GM12865 (cell line): Measurements from ENCODE around the gene LRRK2.
A peak's percentile ranks its signal among the peaks of the same experiment; 100 is the strongest.

Experiments
- DNase-seq: peaks from one replicate; pipeline ENCODE4 v3.0.0; 2010; ENCODE audit warnings: low read depth
- H3K4me3 ChIP-seq: 2 replicates; pipeline ENCODE4 v1.5.1; 2011; ENCODE audit warnings: mild to moderate bottlenecking, low read depth, low read length, control low read depth
- TF ChIP-seq, protein P1 (sequence below): IDR thresholded peaks from 2 replicates; pipeline ENCODE4 v1.5.1; 2011; ENCODE audit warnings: low read length, control low read depth, low read depth, inconsistent platforms; ENCODE audit not compliant: insufficient read depth; ENCODE audit errors: missing control alignments

LRRK2 gene

DNA sequence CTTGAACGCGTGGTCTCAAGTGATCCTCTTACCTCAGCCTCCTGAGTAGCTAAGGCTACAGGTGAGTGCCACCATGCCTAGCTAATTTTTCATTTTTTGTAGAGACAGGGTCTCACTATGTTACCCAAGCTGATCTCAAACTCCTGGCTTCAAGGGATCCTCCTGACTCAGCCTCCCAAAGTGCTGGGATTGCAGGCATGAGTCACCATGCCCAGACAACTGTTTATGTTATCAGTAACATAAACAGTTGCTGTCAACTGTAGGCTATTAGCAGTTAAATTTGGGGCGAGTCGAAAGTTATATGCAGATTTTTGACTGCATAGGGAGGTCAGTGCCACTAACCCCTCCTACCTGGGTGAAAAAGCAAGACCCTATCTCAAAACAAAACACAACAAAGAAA, 26.2 kb upstream of the LRRK2 start:
- no peak for DNase-seq
- no peak overlapping the region for H3K4me3 ChIP-seq
- TF ChIP-seq, protein P1, sequence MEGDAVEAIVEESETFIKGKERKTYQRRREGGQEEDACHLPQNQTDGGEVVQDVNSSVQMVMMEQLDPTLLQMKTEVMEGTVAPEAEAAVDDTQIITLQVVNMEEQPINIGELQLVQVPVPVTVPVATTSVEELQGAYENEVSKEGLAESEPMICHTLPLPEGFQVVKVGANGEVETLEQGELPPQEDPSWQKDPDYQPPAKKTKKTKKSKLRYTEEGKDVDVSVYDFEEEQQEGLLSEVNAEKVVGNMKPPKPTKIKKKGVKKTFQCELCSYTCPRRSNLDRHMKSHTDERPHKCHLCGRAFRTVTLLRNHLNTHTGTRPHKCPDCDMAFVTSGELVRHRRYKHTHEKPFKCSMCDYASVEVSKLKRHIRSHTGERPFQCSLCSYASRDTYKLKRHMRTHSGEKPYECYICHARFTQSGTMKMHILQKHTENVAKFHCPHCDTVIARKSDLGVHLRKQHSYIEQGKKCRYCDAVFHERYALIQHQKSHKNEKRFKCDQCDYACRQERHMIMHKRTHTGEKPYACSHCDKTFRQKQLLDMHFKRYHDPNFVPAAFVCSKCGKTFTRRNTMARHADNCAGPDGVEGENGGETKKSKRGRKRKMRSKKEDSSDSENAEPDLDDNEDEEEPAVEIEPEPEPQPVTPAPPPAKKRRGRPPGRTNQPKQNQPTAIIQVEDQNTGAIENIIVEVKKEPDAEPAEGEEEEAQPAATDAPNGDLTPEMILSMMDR: no peak

DNA sequence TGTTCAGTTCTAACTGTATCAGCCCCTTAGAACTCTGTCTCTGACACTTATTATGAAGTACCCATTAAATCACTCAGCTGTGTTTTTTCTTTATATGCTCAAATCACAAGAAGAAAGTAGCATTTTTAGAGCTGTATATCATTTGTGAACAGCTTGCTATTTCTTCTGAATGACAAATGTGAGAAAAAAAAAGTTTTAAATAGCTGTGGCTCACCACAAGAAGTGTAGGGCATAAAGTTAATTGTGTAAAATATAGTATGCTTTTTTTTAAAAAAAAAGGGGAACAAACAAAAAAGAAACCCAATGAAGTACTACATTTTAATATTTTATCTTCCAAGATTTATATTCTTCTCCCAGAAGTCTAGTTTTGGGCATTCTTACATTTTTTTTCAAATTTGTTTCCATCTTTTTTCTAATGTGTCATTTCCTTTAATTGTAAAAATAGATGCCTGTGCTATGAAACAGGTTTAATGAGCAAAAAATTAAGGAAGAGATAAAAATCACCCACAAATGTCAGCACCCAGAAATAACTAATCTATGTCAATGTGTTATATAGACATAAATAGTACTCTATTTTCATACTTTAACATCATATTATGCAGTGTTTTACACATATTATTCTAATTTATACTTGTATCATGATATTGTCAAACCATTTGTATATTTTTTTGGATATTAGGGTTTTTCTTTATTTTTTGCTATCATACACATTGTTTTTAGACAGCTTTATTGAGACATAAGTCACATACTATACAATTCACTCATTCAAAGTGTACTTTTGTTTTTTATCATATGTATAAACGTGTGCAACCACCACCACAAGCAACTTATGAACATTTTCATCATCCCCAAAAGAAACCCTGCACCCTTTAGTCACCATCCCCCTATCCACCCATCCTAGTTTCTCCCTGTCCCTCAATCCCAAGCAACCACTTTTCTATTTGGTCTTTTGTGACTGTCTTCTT, 22.4 kb upstream of the LRRK2 start:
- TF ChIP-seq, protein P1: no peak
- DNase-seq: no peak
- H3K4me3 ChIP-seq: no peak overlapping the region

DNA sequence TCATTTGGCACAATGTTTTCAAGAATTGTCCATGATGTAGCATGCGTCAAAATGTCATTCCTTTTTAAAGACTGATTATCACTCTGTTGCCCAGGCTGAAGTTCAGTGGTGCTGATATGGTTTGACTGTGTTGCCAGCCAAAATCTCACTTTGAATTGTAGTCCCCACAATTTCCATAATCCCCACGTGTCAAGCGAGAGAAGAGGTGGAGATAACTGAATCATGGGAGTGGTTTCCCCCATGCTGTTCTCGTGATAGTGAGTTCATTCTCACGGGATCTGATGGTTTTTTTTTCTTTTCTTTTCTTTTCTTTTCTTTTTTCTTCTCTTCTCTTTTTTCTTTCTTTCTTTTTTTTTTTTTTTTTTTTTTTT, 21.8 kb upstream of the LRRK2 start:
- no peak overlapping the region for H3K4me3 ChIP-seq
- no peak for DNase-seq
- TF ChIP-seq, protein P1: no peak

DNA sequence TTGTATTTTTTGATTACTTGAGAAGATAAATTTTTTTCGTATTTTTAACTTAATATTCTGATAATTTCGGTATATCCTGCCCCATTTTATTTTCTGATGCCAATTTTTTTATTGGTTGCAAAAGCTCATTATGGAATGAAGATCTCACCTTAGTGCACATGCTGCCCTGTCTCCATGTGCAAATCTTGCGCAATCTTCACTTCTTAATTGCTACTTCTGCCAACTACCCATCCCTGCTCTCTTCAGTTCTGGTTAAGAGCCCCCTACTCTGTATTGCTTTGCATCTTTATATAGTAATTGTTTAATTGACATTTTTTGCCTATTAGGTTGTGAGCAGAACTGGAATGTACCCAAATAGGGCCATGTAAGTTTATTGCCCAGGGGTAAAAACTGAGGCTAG, 20.5 kb upstream of the LRRK2 start:
- TF ChIP-seq, protein P1: no peak
- DNase-seq: no peak
- H3K4me3 ChIP-seq: no peak overlapping the region

DNA sequence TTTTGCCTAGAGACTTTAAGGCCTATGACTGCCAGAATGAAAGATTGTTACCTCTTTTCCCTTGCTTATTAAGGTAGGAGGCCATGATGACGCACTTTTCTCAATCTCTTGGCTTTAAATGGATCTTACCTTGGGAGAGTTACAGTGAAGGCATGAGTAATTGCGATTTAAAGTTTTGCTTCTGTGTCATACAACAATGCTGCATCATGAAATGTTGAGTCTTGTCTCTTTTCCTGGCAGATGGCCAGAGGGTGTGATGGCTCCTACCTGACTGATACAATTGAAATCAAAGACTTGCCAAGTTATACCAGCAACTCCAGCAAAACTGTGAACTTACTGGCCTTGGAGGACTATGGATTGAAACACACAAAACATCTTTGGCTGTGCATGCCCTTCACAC, 17.2 kb upstream of the LRRK2 start:
- no peak overlapping the region for H3K4me3 ChIP-seq
- TF ChIP-seq, protein P1: no peak
- no peak for DNase-seq

DNA sequence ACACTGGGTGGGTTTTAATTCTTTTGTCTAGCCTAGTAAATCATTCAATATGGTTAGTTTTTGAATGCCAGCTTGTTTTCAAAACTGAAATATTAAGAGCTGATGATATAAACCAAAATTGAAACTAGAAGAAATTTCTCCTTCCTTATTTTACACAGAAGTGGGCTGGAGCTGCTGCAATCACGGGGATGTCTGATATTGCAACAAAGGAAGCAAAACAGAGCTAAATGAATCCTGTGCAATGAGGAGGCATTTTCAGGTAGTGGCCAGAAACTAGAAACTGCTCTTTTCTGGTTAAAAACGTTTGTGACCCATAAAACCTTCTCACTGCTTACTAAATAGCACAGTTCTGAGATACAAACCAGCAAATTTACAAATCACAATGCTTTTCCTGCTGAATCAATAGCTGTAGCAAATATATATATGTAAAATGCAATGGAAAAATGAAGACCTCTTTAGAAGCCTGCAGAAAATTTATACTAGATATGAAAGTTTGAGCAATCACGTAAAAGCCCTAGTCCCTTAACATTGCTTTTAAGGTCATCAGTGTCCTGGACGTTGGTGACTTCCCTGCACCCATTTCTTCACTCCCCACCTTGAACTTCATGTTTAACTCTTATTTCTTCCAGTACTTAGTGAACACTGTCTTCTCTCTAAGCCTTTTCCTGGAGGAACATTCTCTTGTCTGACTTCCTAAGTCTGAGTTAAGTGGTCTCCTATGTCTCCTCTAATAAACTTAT, 15.9 kb upstream of the LRRK2 start:
- H3K4me3 ChIP-seq: no peak overlapping the region
- TF ChIP-seq, protein P1: no peak
- DNase-seq: peak; percentile 62
